HUES6 (cell line): ENCODE measurements around the gene JAG2.

Experiments used
- H3K27ac ChIP-seq: 2 replicates; pipeline ENCODE4 v1.7.0; 2013; ENCODE audit warnings: low read depth, mild to moderate bottlenecking, low read length, inconsistent platforms
- H3K27me3 ChIP-seq: 2 replicates; pipeline ENCODE4 v1.6.1; 2013; ENCODE audit warnings: low read length; ENCODE audit not compliant: control insufficient read depth, insufficient read depth
- H3K36me3 ChIP-seq: 2 replicates; pipeline ENCODE4 v1.6.1; 2013; ENCODE audit warnings: low read length; ENCODE audit not compliant: control insufficient read depth, insufficient read depth
- H3K4me1 ChIP-seq: 2 replicates; pipeline ENCODE4 v1.6.1; 2013; ENCODE audit warnings: low read length; ENCODE audit not compliant: control insufficient read depth, insufficient read depth
- H3K4me3 ChIP-seq: 2 replicates; pipeline ENCODE4 v1.5.1; 2013; ENCODE audit warnings: low read depth, low read length
- H3K9ac ChIP-seq: one replicate; pipeline ENCODE4 v1.6.1; 2013; ENCODE audit warnings: mild to moderate bottlenecking, low read length
- H3K9me3 ChIP-seq: 2 replicates; pipeline ENCODE4 v1.6.1; 2013; ENCODE audit warnings: low read depth, low read length; ENCODE audit not compliant: control insufficient read depth, insufficient read depth

Gene JAG2

DNA sequence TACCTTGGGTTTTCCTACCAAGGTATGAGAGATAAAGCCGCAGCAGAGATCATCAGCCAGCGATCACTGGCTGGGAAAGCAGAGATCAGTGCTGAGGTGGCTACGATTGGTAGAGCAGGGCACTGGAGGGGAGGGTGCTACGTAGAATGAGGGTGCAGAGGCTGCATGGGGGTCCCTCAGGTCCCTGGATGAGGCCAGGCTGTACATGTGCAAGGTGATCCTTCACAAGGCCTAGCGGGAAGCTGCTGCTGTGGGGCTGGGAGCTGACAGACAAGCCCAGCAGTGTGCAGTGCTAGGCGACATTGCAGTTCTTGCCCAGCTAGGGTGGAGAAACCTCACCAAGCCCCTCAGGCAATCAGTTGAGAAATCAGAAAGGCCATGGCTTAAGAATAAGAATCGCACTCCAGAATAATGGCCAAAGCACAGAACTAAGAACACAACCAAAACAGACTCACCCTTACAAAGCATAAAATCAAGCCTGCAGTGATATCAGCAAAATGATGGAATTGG is 66.2 kb downstream of the JAG2 start:
- H3K27me3 ChIP-seq: no peaks in the 10 kb centered on the region
- H3K4me3 ChIP-seq: no peak overlapping the region
- H3K4me1 ChIP-seq: no peaks in the 10 kb centered on the region

DNA sequence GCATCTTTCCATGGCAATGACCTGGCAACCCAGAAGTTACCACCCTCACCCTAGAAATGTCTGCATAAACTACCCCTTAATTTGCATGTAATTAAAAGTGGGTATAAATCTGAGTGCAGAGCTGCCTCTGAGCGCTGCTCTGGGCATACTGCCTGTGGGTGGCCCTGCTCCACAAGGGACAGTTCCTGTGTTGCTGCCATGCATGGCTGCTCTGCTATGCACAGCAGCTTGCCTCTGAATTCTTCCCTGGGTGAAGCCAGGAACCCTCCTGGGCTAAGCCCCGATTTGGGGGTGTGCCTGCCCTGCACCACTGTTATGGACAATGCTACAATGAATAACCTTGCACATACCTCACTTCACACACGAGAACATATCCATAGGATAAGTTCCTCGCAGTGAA is 67.7 kb downstream of the JAG2 start:
- Histone ChIP-seq H3K27me3 (no peaks in the 10 kb centered on the region; the same call in 1 of the 2 replicates), H3K27ac (no peak overlapping the region), H3K36me3 (no peaks in the 10 kb centered on the region), H3K4me1 (no peaks in the 10 kb centered on the region), H3K9me3 (peaks cover 30% of the 10 kb centered on the region), H3K9ac (no peak overlapping the region), H3K4me3 (no peak overlapping the region)

More for the DNA sequence above, 66.2 kb downstream of the JAG2 start:
- Histone ChIP-seq H3K36me3 (no peaks in the 10 kb centered on the region), H3K9ac (no peak overlapping the region), H3K9me3 (peaks cover 30% of the 10 kb centered on the region), H3K27ac (no peak overlapping the region)

DNA sequence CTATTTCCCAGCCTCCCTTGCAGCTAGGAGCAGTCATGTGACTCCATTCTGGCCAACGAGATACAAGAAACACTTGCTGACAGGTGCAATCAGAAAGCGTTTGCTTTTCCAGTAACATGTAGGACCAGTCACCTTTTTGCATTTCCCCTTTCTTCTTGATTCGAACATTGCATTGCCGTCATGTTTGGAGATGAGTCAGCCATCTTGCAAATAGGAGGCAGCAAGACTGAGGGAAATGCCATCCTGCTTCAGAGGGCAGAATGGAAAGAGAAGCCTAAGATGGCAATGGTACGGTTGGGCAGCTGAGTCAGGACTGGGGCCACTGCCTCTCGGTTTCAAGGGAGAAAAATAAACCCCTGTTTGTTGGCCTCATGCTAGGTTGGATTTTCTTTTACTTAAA is 68.8 kb downstream of the JAG2 start:
- H3K4me1 ChIP-seq: no peaks in the 10 kb centered on the region

DNA sequence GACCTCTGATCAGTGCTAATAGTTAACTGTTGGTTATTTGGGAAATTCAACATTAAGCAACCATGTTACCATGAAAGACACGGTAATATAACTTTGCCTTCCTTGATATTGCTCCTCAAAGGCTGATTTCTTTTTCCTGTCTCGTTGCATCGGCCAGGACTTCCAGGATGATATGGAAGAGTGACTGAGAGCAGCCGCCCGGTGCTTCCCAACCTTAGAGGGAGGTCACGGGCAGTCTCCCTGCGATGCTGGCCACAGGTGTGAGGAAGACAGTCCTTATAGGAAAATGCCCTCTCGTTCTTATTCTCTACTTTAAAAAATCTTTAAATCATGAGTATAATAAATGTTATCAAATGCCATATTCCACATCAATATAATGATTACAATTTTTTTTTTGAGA is 70.3 kb downstream of the JAG2 start:
- H3K4me3 ChIP-seq: no peak overlapping the region
- peaks cover 18% of the 10 kb centered on the region for H3K27me3 ChIP-seq
- H3K36me3 ChIP-seq: no peaks in the 10 kb centered on the region
- H3K9me3 ChIP-seq: peaks cover 30% of the 10 kb centered on the region
- peaks cover 7% of the 10 kb centered on the region for H3K4me1 ChIP-seq
- no peak overlapping the region for H3K9ac ChIP-seq
- no peak overlapping the region for H3K27ac ChIP-seq

More for the DNA sequence above, 68.8 kb downstream of the JAG2 start:
- Histone ChIP-seq H3K4me3 (no peak overlapping the region), H3K9ac (no peak overlapping the region), H3K36me3 (no peaks in the 10 kb centered on the region), H3K27me3 (peaks cover 9% of the 10 kb centered on the region), H3K9me3 (peaks cover 30% of the 10 kb centered on the region), H3K27ac (no peak overlapping the region)

DNA sequence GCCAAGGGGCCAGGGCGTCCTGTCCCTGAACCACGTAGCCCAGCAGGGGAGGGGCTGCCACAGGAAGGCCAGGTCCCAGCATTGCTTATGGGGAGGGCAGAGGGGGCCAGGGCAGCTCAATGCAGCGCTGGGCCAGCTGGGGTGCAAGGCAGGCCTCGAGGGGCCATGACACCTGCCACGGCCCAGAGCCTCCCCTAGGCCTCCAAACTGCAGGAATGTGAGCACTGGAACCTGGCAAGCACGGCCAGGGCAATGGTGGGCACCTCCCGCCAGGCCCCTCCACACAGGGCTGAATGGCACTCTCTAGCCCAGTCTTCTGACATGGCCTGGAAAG is 70.8 kb downstream of the JAG2 start:
- Histone ChIP-seq H3K36me3 (no peaks in the 10 kb centered on the region), H3K4me3 (no peak overlapping the region), H3K9ac (no peak overlapping the region), H3K9me3 (peaks cover 30% of the 10 kb centered on the region), H3K27ac (no peak overlapping the region), H3K27me3 (peaks cover 21% of the 10 kb centered on the region), H3K4me1 (peaks cover 9% of the 10 kb centered on the region)

DNA sequence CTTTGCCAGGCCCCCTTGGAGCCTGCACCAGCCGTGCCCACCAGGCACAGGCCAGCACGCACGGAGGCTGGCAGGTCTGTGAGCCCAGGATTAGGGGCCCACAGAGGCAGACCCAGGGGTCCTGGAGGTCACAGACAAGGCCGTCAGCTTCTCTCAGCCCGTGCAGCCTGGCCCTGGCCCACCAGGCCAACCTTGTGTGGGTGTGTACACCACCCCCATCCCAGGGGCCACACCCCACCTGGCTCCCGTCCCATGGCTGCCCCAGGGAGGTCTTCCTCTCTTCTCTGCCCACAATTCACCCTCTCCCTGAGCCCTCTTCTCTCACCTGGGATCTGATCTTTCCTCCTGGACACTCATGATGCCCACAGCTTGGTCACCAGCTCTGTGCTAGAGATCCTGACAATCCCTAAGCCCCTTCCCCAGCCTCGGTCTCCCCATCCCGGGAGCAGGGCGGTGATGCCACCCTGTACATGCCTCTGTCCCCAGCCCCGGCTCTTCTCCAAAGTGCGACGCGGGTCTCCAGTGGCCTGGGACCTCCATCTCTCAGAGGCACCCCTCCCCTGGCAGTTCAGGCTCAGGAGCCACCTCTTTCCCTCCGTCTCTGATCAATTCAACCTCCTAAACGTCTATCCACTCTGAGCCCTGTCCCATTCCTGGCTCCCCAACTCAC is 72.2 kb downstream of the JAG2 start:
- no peak overlapping the region for H3K4me3 ChIP-seq
- H3K9ac ChIP-seq: no peak overlapping the region
- peaks cover 23% of the 10 kb centered on the region for H3K27me3 ChIP-seq
- peaks cover 23% of the 10 kb centered on the region for H3K4me1 ChIP-seq
- peaks cover 30% of the 10 kb centered on the region for H3K9me3 ChIP-seq
- H3K27ac ChIP-seq: no peak overlapping the region
- no peaks in the 10 kb centered on the region for H3K36me3 ChIP-seq

DNA sequence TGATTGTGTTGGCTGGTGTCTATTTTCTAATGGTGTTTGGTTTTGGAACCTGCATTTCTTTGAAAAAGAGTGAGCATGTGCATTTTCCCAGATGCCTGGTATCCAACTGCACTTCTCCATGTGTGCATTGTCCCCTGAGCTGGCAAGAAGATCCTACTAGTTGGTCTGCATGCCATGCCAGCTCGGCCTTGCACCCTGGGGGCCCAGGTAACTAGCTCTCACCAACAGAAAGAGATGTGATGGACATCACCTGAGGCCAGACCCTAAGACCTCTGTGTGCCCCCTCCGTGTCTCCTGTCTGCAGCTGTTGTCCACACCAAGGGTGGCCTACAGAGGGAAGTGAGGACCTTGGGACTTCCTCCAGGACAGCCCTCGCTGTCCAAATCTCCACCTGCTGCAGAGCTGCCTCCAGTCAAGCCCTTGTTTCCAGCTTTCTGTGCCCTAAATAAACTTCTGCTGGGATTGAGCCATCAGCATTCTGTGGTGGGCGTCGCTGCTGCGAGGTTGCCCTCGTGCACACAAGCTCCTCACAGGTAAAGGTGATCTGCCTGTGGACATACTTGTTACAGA is 73.3 kb downstream of the JAG2 start:
- Histone ChIP-seq H3K27me3 (peaks cover 23% of the 10 kb centered on the region), H3K4me1 (peaks cover 26% of the 10 kb centered on the region), H3K27ac (no peak overlapping the region), H3K9ac (no peak overlapping the region), H3K4me3 (no peak overlapping the region), H3K36me3 (no peaks in the 10 kb centered on the region), H3K9me3 (peaks cover 22% of the 10 kb centered on the region)

DNA sequence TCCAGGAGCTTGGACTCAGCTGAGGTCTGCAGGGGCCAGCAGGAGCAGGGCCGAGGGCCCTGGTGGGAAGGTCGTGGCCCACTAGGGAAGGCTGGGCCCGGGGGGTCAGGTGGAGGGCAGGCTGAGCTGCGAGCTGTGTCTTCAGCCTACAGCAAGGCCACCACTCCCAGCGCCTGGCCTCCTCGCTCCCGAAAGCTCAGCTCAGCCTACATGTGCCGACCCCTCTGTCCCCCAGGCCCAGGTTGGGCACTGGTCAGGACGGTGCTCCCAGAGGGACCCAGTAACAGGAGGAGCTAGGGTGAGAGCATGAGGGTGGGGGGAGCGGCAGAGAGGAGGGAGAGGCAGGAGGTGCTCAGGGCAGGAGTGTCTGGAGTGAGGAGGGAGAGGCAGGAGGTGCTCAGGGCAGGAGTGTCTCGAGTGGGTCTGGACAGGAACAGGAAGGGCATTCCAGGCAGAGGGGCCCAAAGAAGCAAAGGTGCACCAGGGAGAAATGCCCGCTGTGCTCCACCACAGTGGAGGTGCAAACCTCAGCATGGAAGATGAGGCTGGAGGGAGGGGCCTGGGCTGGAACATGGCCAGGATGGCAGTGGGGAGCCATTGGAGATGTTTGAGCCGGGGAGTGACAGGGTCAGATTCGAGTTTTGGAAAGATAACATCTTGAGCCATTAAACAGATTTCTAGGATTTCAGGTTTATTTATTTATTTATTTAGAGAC is 74.2 kb downstream of the JAG2 start:
- no peak overlapping the region for H3K27ac ChIP-seq
- H3K27me3 ChIP-seq: peaks cover 23% of the 10 kb centered on the region
- H3K4me1 ChIP-seq: peaks cover 28% of the 10 kb centered on the region
- no peak overlapping the region for H3K9ac ChIP-seq
- H3K9me3 ChIP-seq: peaks cover 12% of the 10 kb centered on the region
- H3K4me3 ChIP-seq: peak overlapping the region; percentile 77
- H3K36me3 ChIP-seq: no peaks in the 10 kb centered on the region

DNA sequence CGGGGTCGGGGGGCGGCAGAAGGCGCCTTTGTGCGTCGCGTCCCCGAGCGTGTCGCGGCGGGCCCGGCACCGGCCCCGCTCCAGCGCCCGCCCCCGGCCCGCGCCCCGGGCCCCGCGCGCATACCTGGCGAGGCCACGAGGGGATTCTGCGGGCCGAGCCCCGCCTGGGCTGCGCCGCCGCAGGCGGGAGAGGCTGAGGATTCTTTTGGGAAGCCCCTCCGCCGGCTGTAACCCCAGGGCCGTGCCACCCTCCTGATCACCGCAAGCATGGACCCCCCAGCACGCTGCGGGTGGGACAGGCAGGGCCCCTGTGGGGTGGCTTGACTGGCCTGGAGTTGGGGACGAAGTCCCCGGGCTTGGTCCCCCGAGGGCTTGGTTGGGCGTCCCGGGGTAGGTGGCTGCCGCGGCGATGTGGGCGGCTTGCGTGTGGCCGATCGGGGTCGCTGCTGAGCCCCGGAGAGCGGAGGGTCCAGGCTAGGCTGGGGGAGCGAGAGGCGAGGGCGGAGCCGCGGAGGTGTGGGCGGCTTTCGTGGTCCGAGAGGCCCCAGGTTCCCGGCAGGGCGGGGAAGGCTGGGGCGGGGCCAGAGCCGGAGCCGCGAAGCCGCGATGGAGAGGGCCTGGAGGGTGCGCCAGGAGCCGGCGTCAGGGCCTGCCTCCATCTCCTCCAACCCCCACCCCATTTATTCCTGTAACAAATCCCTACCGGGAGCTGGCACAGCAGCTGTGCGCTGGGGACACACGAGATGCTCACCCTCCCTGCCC is 75.0 kb downstream of the JAG2 start:
- Histone ChIP-seq H3K9ac (peak overlapping the region; percentile 75), H3K36me3 (no peaks in the 10 kb centered on the region), H3K4me1 (peaks cover 32% of the 10 kb centered on the region), H3K4me3 (peak overlapping the region; percentile 77), H3K27me3 (peaks cover 29% of the 10 kb centered on the region), H3K27ac (no peak overlapping the region), H3K9me3 (peaks cover 5% of the 10 kb centered on the region)

DNA sequence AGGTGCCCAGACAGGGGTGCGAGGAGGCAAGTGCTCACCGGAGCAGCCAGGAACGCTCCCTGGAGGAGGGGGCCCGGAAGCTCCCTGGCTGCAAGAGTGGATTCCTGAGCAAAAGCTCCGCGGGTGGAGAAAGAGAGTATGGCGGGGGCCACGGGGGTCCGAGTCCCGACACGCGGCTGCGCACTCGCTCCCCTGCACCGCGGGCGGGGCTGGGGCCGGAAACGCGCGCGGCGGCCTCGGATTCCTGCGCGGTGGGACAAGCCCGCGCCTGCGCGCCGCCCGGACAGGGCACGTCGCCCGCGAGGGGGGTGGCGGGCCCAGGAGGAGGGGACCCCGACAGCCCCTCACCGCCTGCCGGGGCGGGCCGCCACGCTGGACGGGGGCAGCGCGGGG is 75.5 kb downstream of the JAG2 start:
- no peaks in the 10 kb centered on the region for H3K9me3 ChIP-seq
- H3K9ac ChIP-seq: peak overlapping the region; percentile 50
- peak overlapping the region; percentile 59 for H3K4me3 ChIP-seq
- no peak overlapping the region for H3K27ac ChIP-seq
- no peaks in the 10 kb centered on the region for H3K36me3 ChIP-seq
- peaks cover 37% of the 10 kb centered on the region for H3K4me1 ChIP-seq
- H3K27me3 ChIP-seq: peaks cover 35% of the 10 kb centered on the region
